Measurements from ENCODE around the gene SLC44A1.

The SLC44A1 gene

DNA sequence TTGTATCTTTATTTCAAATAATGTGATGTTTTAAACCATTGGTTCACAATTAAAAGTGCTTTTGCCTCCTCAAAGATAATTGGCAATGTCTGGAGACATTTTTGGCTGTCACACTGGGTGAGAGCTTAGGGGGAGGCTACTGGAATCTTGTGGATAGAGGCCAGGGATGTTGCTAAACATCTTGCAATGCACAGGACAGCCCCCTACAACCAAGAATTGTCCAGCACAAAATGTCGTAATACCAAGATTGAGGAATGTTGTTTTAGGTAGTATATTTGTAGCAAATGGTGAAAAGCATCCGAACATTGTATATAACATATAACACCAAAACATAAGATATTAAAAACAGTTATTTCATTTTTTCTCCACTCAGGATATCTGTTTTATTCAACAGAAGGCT lies 99.8 kb downstream of the SLC44A1 start:
- no peak for DNase-seq

DNA sequence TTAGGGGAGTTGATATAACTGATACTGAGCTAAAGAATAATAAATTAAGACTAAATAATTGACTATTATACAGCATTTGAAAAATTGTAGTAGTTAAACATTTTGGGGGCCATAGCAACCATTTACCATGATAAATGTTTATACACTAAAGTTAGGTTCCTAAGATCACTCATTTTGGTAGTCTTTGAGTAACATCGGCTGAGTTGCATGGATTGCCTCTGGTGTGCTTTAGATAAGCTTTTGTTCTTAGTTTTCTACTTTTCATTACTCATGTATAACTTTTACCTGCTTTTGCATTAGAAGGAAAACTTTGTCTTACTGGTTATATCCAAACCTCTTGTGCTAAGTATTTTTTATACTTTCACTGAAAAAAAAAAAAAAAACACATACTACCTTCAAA lies 101.2 kb downstream of the SLC44A1 start:
- no peak for DNase-seq

- no peak for DNase-seq
Measured at GRCh38 chr9:105346273-105346672, 101.8 kb downstream of the SLC44A1 start.

DNA sequence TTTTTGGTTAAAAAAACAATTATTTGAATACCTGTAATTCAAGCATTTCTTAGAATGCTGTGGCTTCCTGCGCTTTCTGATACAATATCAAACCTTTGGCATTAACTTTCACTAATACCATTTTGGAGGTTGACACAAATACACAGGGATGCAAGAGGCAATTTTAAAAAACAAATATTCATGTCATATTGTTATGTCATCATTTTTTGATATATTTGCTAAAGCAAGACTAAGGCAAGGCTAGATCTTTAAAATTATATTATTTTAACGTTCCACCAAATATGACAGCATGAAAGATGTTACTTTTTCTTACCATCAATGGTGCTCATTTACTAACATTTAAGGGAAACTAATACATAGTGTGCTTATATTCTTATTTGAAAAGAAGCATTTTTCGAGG lies 110.0 kb downstream of the SLC44A1 start:
- DNase-seq: no peak

GRCh38 chr9:105355781-105356180 lies 111.3 kb downstream of the SLC44A1 start:
- DNase-seq: no peak

DNA sequence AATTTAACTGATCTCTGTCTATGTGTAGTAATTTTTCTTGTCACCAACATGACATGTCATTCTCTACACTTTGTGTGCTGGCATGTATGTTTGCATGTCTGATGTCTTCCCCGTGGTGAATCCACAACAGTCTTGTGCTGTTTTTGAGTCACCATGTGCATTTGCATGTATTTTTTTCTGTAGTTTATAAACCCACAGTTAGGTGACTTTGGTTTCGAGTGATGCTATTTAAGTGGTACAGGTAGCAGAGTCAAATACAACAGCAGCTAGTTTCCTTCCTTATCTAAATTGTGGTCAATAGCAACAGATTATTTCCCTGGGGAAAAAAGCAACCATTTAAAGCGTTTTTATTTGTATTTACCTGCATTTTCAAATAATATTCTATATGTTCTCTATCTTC lies 113.5 kb downstream of the SLC44A1 start:
- no peak for DNase-seq

- DNase-seq: no peak
Measured at GRCh38 chr9:105359892-105360291, 115.4 kb downstream of the SLC44A1 start.

- no peak for DNase-seq
Measured at GRCh38 chr9:105360344-105360743, 115.9 kb downstream of the SLC44A1 start.

- DNase-seq: no peak
Measured at GRCh38 chr9:105361873-105362272, 117.4 kb downstream of the SLC44A1 start.

DNA sequence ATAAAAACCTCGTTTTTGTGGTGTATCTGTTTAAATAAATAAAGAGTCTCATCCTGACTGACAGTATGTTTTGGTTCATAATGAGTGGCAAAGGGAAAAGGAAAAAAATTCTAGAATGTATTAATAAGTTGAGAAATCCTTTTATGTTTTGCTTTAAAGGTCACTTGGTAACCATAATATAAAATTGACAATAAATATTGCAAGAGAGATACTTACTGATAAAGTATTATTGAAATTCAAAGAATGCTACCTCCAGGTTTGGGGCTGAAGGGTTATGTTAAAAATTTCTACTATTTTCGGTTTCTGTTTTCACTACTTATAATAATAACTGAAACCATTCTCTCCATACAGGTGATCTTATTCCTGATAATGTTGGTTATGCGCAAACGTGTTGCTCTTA lies 118.0 kb downstream of the SLC44A1 start:
- DNase-seq: no peak

DNA sequence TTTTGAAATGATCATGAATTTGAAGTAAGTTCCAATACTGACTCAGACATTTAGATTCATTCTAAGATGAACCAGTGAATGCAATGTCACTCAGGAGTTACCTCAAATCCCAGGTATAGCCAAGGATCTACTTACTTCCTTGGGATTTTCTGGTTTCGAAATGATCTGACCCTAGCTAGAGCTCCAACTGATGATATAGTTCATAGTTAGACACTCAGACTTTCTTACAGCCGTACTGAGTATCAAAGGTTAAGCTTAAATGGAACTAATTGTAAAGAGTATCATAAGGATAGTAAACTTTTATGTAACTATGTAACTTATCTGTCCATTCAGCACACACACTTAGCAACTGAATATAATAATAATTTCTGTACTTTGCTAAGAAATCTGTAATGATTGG lies 119.4 kb downstream of the SLC44A1 start:
- no peak for DNase-seq

DNA sequence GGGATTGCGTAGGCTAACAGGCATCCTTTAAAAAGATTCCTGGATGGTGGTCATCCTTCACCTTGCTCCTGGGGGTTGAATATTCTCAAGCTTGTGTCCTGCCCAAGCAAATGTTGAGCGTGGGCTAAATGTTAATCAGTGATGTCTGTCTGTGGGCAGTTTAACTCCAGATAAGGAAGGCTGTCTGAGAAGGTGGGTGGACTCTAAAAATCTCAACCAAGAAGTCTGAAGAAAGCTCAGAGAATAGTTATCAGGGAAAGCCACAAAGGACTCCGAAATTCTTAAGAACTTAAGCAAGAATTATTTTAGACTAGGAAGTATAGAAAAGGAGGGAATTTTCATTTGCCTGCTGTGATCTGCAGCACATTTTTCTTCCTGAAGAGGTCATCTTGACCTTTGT lies 125.5 kb downstream of the SLC44A1 start:
- no peak for DNase-seq

GRCh38 chr9:105373723-105374122 lies 129.3 kb downstream of the SLC44A1 start:
- no peak for DNase-seq

GRCh38 chr9:105375323-105375722 lies 130.9 kb downstream of the SLC44A1 start:
- DNase-seq: no peak

- no peak for DNase-seq
Measured at GRCh38 chr9:105376893-105377292, 132.4 kb downstream of the SLC44A1 start.

- no peak for DNase-seq
Measured at GRCh38 chr9:105385381-105385985, 141.0 kb downstream of the SLC44A1 start.

DNA sequence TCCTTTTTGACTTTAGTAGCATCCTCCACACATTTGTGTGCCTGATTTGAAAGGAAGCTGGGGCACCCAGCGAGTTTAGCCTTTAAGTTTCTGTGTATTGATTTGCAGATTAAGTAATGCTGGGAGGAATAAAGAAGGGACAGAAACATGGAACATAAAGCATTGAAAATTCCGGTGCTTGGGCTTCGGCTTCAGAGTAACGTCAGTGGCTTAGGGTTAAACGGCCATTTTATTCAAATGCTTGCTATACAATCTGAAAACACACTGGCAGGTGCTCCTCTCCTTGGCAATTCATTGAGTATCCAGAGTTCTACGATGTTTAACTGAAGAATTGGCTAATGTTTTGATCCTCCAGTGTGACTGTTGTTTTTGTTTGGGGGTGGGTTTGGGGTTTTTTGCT lies 145.3 kb downstream of the SLC44A1 start:
- DNase-seq: no peak

DNA sequence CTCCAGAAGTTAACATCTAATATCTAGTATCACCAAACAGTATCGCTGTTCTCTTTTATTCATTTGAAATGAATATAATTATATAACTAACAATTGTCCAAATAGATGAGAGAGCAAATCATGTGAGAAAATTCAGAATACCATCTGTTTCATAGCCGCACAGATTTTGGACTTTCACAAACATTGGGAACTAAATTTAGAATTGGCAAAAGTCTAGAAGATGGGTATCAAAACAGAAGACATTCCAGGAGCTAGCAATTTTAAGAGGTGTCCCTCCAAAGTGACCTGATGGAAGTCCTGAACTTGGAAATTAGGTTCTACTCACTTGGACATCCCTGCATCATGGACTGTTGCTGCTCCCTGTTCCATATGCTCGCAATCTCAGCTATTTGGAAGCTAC lies 146.4 kb downstream of the SLC44A1 start:
- DNase-seq: no peak

- DNase-seq: no peak
Measured at GRCh38 chr9:105391288-105391687, 146.8 kb downstream of the SLC44A1 start.

- DNase-seq: no peak
Measured at GRCh38 chr9:105392531-105392930, 148.1 kb downstream of the SLC44A1 start.

DNA sequence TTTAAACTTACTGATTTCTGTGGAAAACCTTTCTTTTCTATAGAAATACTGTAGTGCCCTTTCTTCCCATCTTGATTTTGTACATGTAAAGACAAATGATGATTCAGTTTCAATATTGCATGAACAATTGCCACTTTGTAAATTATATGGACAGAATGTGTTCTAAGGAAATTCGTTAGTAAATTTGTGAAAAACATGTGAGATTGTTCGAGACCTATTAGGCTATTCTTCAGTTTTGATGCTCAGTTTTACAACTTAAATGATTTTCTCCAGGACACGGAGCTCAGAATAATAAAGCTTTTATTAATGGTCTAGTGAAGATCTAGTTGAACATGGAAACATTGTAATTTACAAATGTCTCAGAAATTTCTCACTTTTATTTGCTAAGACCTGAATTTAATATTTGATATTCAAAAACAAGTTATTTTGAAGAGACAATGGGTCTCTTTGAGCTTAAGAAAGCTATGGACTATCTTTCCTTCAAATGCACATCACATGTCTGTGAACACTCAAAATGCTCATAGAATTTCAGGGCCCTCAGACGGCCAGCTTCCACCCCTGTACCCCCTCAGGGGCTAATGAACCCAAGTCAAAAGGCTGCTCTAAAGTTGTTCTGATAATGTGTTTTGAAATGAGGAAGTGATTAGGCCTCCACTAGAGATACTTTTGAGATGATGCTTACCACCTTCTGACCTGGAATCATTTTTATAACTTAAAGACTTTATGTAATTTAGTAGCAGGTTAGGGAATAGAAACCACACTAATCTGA lies 149.3 kb downstream of the SLC44A1 start:
- DNase-seq: no peak

GRCh38 chr9:105396441-105396840 lies 152.0 kb downstream of the SLC44A1 start:
- no peak for DNase-seq

DNA sequence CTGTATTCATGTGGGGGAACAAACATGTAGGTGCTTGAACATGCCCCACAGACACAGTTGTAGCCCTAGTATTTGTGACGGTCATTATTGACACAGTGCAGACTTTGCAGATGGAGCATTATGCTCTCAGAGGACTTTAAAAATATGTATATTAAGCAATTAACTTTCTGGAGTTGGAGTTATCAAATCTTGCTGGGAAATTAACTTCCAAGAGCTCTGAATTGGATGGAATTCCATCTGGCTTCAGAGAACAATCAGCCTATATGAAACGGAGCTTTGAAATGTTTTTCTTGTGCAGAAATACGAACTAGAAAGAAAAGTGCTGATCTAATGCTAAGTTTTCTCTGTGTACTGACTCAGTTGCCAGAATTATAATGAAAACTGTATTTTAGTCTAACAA lies 152.4 kb downstream of the SLC44A1 start:
- no peak for DNase-seq

DNA sequence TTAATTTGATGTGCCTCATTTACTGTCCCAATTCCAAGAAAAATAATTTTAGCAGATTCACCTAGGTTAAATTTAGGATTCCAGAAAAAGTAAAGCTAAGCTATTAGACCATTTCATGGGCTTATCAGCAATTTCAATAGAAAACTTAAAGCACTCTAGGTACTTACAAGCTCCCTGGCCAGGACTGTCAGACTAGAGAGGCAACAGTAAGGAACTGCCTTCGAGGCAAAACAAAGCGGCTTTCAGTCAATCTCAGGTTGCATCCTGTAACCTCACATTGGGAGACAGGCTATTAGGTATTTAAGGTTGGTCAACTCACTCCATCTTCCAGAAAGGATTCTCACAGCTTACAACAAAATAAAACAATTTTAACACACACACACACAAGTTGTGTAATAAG lies 154.7 kb downstream of the SLC44A1 start:
- DNase-seq: no peak

DNA sequence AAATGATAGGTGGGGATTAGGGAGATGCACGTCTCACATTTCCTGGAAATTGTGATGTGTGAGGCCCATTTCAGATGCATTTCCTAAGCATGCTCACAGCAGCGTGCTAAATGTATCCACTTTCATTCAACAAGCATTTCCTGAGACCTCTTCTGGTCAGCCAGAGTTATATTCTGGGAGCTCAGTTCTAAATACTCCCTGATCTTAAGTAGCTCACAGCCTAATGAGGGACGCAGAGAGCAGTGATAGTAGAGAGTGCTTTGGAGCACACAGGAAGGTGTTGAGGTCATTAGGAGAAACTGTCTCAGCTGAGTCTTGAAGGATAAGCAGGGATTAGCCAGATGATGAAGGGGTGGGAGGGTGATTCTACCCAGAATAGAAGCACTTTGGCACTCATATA lies 157.2 kb downstream of the SLC44A1 start:
- no peak for DNase-seq
